Right lobe of liver (tissue), 4 donors: ENCODE measurements around the gene RHPN2.

ENCODE experiments used
- CTCF ChIP-seq, 4 donors: fragments of 200-600 bp in 3 of 4; fragments of 450-650 bp in 1 of 4; IDR thresholded peaks; one replicate each; pipeline versions ENCODE4 v1.5.1 to v1.8.0; 2016 to 2022; ENCODE audit warnings: antibody characterized with exemption in 4 of 4, mild to moderate bottlenecking in 2 of 4
- POLR2A ChIP-seq: fragments of 450-650 bp; IDR thresholded peaks from one replicate; pipeline ENCODE4 v1.6.1; 2017; ENCODE audit warnings: antibody characterized with exemption, mild to moderate bottlenecking
- donor health status: DM: no; HTN: no; CAD: no.
- donor health status: DM: no; HTN: no; CAD: no.
- donor health status: DM: no; HTN: yes; CAD: no.

- TF ChIP-seq CTCF (IDR thresholded peaks at IDR 0.05), result no peak
- TF ChIP-seq POLR2A, result no peak
Measured at GRCh38 chr19:33090179-33090578, 25.5 kb upstream of the RHPN2 start.
